Measurements from ENCODE around the gene OXCT2. TPM values are rescaled to one million over a fixed set of nuclear protein-coding genes. Genes with fewer than 3 reads are reported as not detected.

OXCT2 gene
- total RNA-seq, 1 donor from 2014 or later: 0.20 TPM

GRCh38 chr1:39762550-39763540 is 8.3 kb downstream of the OXCT2 start:
- ATAC-seq: no peak

- no peak for ATAC-seq
Measured at GRCh38 chr1:39761557-39762260, 9.4 kb downstream of the OXCT2 start.

- ATAC-seq: peak; percentile 5
Measured at GRCh38 chr1:39761016-39761415, 10.1 kb downstream of the OXCT2 start.

- ATAC-seq: no peak
Measured at GRCh38 chr1:39760074-39761008, 10.8 kb downstream of the OXCT2 start.

GRCh38 chr1:39759436-39759726 is 11.8 kb downstream of the OXCT2 start:
- no peak for ATAC-seq

GRCh38 chr1:39758556-39759435 is 12.4 kb downstream of the OXCT2 start:
- no peak for ATAC-seq

- no peak for ATAC-seq
Measured at GRCh38 chr1:39757501-39757900, 13.6 kb downstream of the OXCT2 start.

GRCh38 chr1:39755965-39756659 is 15.0 kb downstream of the OXCT2 start:
- ATAC-seq: no peak

- ATAC-seq: no peak
Measured at GRCh38 chr1:39754906-39755504, 16.1 kb downstream of the OXCT2 start.

- no peak for ATAC-seq
Measured at GRCh38 chr1:39754026-39754570, 17.1 kb downstream of the OXCT2 start.

GRCh38 chr1:39753132-39754025 is 17.8 kb downstream of the OXCT2 start:
- no peak for ATAC-seq

GRCh38 chr1:39752703-39753102 is 18.4 kb downstream of the OXCT2 start:
- ATAC-seq: no peak

- ATAC-seq: no peak
Measured at GRCh38 chr1:39751595-39751994, 19.6 kb downstream of the OXCT2 start.

- ATAC-seq: peak; percentile 16
Measured at GRCh38 chr1:39745016-39745670, 26.0 kb downstream of the OXCT2 start.

GRCh38 chr1:39738622-39739366 is 32.4 kb downstream of the OXCT2 start, which contains the start of gene PPIE:
TSS of gene PPIE (plus strand) at chr1:39738882. CDS start at chr1:39738901, 19 bp downstream.
- peak; percentile 98 for ATAC-seq

- ATAC-seq: no peak
Measured at GRCh38 chr1:39737546-39738169, 33.5 kb downstream of the OXCT2 start.

GRCh38 chr1:39735731-39736130 is 35.4 kb downstream of the OXCT2 start:
- ATAC-seq: no peak
